HG02852 (cell line): ENCODE measurements around the gene GRAPL.
"Not testable (repeated sequence)": the region's sequence is repeated elsewhere in the genome, so short reads cannot be mapped to it uniquely, and the experiment has no call there.

Source experiments
- ATAC-seq: cut with Tn5 transposase; IDR thresholded peaks from one replicate; pipeline ENCODE4 v1.9.1; 2021; ENCODE audit warnings: mild to moderate bottlenecking, moderate library complexity; ENCODE audit not compliant: unreplicated experiment

The GRAPL gene

DNA sequence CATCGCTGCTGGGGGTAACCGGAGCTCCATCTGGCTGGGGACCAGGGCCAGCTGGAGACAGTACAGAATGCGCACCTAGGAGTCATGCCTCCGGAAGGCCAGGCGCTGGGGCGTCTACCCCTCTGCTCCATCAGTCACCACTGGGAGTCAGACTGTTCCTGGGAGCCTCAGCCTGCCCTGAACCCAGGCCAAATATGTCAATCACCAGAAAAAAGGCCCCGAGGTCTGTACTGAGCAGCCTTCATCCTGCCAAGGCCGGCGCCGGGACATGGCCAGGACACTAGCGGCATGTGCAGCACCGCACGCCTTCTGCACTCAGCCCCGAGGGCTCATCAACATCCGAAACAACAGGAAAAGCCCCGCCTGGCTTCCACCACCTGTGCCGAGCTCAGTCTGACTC, 8.7 kb downstream of the GRAPL start:
- ATAC-seq: not testable (repeated sequence)

DNA sequence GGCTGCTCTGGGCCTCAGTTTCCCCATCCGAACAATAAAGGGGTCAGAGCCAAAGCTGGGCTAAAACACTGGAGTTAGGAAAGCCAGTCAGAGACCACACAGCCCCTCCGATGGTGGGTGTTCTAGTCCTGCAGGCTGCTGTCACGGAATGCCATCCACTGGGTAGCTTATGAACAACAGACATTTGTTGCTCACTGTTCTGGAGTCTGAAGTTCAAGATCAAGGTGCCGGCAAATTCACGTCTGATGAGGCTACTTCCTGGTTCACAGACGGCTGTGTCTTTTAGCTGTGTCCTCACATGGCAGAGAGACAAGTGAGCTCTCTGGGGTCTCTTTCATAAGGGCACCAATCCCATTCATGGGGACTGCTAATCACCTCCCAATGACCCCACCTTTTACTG, 9.2 kb downstream of the GRAPL start:
- ATAC-seq: not testable (repeated sequence)

DNA sequence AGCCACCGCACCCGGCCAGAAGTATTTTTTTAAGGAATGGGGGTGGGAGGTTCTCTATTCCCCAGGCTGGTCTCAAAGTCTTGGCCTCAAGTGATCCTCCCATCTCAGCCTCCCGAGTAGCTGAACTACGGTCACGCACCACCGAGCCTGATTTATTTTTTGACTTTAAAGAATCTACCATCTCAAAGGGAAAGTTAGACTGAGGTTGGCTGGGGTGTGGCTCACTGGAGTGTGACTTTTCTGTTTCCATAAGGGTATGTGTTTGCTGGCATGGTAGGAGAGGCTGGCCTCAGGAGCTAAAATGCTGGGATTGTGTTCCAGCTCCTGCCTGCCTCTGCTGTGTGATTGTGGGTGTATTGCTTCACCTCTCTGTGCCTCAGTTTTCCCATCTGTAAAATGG, 10.6 kb downstream of the GRAPL start:
- ATAC-seq: not testable (repeated sequence)

DNA sequence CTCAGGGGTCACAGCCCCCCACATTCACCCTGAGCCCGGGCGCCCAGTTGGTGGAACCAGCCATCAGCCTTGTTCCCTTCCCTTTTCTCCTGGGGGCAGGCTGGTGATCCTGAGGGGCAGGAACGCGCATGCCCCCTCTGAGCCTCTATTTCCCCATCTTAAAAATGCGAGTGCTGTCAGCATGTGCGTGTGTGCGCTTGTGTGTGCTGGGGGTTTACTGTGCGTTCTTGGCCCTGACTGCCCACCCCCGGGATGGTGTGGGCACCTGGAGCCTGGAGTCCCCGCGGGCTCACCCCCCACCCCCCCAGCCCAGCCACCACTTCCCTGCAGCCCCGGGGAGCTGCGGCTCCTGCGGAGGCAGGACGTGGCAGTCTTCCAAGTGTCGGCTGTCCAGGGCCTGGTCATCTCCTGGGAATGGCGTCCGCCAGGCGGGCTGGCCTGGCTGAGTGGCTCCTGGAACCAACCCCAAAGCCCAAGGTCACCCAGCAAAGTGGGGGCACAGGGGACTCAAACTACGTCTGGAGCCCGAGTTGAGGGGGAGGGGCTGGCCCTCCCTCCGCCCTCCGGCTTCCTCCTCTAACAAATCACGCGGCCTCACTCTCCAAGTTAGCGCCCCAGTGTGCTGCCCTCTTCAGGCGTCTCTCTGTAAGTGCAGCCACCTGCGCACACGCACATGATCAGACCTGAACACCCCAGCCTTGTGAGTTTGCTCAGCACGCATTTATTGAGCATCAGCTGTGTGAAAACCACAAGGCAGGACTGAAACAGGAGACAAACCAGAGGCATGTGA, 14.2 kb downstream of the GRAPL start:
- not testable (repeated sequence) for ATAC-seq

DNA sequence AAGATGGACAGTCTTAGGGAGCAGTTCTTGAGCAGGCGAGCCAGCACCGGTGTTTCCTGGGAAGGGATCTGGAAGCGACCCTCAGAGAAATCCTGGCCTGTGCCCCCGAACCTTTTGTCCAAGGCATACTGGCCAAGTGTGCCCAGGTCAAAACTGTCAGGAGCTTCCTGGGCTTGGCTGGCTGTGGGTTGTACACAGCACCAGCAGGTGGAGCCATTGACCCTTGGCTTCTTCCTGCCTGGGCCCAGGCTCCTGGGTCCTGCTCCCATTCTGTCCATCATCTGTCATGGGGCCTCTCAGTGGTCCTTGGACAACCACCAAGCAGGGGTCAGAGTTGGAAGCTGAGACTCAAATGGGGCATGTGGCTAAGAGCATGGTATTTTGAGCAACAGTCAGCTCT, 15.0 kb downstream of the GRAPL start:
- not testable (repeated sequence) for ATAC-seq

DNA sequence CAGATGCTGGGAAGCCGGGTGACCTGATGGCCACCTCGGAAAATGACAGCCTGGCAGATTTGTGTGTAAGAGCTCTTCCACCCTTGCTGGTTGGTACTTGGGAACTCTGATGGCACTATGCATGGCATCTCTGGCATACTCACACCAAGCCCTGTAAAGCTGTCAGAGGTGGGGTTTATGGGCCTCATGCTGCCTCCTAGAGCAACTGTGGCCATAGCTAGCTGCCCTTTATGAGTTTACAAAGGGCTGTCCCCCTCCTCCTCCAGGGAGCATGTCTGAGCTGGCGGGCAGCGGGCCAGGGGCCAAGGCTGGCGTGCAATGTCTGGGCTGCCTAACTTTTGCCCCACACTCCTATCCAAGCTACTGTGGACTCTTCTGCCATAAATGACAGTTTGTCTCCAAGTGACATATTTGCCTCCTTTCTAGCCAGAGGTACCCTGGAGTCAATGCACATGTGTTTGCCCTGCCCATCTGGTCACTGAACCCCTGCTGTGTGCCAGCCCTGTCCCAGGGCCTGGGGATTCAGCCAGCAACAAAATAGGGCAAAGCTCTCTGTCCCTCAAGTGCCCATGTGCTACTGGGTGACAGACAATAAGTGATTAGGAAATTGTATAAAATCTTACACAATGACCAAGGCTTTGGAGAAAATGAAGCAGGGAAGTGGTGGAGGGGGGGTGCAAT, 15.8 kb downstream of the GRAPL start:
- ATAC-seq: not testable (repeated sequence)

DNA sequence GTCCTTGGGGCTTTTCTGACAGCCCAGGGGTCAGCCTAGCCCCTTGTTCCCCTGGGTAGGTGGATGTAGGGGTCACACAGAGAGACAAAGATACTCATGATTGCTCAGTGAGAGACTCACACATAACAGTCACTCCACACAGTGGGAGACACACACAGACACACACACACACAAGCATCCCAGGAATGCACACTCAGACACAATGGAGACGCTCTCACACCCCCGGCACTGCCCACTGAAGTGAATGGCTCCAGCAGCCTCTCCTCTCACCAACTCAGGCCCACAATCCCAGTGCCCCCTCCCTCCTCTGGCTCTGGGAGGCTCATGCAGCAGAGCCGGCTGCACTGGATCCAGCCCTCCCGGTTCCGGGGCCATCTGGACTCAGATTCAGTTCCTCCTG, 17.0 kb downstream of the GRAPL start:
- not testable (repeated sequence) for ATAC-seq

DNA sequence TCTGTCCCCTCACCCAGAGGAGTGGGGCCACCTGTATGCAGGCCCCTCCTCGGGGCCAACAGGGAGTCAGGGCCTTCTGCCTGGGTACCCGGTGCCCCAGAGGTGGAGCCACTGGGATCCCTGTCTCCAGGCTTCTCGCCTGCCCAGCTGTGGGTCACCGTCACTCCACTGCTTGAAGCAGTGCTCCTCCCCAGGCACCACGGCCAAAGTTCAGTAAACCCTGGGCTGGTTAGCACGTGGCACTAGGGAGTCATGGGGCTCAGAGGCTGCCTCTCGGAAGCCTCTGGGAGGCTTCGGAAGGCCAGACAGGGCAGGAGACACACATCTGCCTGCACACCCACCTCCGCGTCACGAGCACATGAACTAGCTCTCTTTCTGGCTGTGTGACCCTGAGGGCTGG, 18.1 kb downstream of the GRAPL start:
- not testable (repeated sequence) for ATAC-seq

DNA sequence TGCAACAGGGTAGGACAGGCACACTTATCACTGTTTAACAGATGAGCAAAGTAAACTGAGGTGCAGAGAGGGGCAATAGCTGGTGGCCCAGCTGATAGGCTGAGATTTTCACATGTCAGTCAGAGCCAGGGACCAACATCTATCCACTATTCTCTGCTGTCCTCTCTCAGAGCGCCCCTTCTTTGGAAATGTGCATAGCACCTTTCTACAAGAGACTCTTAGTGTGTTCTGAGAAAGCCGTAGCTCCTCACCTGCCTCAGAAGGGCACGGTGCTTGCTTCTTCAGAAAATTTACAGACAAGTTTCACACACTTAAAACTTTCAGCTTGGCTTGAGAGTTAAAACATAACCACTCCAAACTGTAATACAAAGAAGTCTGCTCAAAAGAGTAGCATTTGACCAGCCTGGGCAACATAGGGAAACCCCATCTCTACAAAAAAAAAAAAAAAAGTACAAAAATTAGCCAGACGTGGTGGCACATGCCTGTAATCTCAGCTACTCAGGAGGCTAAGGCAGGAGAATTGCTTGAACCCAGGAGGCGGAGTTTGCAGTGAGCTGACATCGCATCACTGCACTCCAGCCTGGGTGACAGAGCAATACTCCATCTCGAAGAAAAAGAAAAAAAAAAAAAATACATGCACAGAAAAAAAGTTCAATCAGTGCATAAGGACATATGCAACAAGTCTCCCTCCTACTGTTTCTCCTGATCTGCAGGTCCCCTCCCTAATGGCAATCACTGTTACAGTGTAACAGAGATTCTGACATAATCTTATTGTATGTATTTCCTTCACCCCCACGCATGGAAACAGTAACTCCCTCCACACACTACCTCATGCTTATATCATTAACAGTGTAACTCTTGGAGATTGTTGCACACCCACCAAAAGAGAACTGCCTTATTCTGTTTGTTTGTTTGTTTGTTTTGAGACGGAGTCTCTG, 23.6 kb downstream of the GRAPL start:
- not testable (repeated sequence) for ATAC-seq

DNA sequence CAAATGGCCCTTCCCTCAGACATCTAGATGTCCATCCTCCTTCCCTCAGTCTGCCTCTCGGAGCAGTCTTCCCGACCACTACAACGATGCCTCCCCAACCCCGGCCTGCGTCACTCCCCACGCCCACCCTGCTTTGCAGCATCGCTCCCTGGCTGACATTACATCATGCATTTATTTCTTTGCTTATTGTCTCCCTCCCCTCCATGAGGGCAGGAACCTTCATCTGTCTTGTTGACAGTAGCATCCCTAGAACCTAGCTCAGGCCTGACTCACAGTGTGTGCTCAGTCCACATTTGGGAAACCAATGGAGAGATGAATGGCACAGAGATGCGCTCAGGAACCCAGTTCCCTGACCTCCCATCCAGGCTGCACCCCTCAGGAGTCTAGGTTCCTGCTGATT, 30.2 kb downstream of the GRAPL start:
- not testable (repeated sequence) for ATAC-seq

DNA sequence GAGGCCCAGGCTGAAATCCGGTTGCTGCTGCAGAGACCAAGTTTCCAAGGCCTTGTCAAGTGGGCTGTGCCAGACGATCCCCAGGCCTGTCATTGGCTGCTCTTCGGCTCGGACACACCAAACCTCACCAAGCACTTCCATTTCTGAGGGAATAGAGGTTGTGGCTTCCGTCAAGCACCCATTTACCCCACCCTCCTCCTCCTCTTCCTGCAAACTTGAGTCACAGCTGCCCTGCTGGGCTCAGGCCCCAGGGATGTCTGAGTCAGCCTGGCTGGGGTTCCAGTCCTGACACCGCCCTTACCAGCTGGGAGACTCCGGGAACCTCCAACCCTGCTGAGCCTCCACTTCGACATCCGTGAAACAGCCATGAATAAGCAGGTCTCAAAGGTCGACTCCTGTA, 31.1 kb downstream of the GRAPL start:
- ATAC-seq: not testable (repeated sequence)

DNA sequence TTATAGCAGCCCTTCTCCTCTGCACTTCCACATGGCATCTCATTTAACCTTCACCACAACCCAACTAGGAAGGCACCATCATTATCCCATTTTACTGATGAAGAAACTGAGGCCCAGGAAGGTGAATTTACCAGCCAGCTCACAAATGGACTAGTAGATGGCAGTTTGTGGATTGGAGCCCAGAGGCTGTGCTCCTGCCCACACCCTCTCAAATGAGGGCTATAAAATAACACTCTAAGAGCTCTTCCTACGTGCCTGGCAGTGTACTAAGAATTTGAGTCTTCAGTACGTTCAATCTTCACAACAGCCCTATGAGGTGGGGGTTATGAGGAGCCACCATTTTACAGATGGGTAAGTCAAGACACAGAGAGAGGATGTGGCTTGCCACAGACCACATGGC, 31.5 kb downstream of the GRAPL start:
- not testable (repeated sequence) for ATAC-seq

DNA sequence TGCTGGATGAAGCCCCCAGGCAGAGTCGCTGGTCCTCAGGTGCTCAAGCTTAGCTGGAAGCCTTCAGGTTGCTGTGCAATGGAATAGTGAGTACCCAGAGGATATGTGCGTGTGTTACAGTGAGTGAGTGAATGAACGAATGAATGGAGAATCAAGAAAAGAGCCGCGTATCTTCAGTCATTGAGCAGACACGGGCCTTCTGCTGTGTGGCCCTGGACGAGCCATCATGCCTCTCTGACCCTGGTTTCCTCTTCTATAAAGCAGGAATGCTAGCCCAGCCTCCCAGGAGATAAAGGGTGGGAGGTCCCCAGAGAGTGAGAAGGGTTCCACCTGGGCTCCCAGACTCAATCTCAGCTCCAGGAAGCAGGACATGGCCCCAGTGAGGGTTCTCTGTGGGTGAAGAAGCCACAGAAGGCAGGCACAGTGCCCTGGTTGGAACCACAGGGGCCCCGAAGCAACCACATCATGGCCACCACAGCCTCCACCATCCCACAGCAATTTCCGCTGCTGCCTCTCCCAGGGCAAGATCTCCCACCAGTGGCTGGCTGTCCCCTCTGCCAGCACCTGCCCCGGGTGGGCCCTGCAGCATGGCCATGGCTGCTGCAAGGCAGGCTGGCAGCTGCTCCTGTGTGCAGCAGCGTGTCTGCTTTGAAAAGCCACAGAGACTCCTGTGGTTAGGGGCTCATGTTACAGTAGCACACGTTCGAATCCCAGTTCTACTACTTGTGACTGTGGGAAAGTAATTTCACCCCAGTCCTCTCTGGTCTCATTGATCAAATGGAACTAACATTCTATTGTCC, 34.1 kb downstream of the GRAPL start:
- ATAC-seq: not testable (repeated sequence)

DNA sequence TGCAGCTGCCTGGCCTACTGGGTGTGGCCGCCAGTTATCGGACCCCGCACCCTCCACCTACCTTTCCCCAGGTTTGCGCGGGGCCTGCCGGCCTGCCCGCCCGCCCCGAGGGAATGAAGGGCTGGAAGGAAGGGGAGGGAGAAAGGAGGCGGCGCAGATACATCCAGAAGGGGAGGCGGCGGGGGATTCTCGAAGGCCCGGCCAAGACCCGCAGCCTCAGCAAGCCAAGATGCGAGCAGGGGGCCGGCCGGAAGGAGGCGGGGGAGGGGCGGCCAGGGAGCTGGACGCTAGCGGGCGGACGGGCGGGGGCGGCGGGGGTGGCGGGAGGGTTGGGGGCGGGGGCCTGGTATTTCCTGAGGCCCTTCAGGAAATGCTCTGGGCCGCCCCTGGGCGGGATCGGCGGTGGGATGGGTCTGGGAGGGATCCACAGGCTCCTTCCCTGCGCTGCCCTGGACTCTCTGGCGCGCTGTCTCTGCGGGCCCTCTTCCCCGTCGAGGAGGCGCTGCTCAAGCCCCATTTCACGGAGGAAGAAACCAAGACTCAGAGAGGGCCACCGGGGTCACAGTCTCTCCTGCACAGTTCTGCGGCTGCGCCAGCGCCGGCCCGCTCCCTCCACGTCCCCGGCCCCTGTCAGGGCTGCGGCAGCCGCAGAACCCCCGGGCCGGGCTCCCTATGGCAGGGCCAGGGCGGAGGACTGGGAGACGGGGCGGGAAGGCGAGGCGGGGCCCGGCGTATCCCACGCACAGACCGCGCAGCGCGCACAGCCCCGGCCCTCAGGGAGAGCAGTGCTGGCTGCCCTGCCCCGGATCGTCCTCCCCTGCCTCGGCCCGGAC, 35.2 kb downstream of the GRAPL start:
- ATAC-seq: not testable (repeated sequence)

DNA sequence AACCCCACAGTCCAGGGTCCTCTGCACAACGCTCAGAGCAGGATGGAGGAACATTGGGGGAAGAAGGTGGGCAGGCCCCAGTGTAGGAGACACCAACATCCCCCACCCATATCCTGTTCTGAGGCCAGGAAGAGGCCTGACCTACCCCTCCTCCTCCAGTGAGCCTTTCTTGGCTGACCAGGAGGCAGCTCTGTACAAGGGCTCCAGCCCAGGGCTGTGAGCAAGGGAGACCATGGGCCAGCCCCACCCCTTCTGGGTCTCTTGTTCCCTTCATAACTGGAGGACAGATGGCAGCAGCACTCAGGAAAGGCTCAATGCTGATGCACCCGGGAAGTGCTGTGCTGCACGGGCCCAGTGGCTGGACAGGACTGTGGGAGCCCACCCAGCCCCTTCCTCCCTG, 47.0 kb downstream of the GRAPL start:
- ATAC-seq: not testable (repeated sequence)

DNA sequence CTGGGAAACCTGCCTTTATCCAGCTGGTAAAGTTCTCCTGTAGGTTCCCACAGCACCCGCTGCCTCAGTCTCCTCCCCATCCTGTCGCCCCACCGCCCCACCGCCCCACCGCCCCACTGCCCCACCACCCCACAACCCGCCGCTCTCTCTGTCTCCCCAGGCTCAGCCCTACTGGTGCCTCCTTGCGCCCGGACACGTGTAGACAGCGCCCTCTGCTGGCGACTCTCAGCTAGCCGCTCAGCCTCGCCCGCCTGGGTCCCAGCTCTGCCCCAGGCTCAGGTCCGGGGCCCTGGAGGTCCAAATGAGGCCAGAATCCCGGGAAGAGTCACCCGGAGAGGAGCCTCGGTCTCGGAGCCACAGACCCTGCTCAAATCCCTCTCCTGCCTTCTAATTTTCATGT, 48.0 kb downstream of the GRAPL start:
- ATAC-seq: peak; percentile 70

DNA sequence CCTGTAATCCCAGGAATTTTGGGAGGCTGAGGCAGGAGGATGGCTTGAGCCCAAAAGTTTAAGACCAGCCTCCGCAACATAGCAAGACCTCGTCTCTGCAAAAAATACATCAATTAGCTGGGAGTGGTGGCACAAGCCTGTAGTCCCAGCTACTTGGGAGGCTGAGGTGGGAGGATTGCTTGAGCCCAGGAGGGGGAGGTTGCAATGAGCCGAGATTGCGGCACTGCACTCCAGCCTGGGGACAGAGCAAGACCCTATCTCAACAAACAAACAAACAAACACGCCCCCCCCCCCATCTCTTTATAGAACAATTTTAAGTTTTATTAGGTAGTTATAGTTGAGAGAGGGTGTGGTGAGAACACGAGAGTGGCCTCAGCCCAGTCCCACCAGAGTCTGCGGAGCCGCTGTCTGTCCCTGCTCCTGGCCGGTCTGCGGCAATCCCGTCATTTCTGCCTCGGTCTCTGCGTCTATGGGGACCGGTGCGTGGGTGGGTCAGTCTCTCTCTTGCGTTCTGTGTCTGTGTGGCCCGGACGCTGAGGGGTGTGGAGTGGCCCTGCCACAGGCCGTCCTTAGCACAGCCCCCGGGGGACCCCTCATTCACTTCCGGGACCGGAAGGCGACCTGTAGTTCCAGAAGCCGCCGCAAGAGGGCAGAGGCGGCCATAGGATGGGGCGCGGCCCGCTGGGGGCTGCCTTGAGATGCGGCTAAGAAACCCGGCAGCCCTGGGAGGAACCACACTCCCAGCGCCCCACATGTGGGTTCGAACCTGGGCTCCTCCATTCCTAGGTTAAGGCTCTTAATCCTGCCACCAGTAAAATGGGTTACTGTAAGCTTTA, 53.9 kb downstream of the GRAPL start:
- peak; percentile 84 for ATAC-seq
